Measurements from ENCODE around the gene KIF13A.
"Not testable (repeated sequence)": the region's sequence is repeated elsewhere in the genome, so short reads cannot be mapped to it uniquely, and the experiment has no call there.

DNA sequence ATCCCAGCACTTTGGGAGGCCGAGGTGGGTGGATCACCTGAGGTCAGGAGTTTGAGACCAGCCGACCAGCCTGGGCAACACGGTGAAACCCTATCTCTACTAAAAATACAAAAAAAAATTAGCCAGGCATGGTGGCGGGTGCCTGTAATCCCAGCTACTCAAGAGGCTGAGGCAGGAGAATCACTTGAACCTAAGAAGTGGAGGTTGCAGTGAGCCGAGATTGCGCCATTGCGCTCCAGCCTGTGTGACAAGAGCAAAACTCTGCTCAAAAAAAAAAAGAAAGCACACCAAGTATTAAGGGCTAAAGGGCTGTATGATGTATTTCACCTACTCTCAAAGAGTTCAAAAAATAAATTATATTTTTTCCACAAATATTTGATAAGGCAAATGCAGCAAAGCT, 39.9 kb downstream of the KIF13A start:
- not testable (repeated sequence) for TF ChIP-seq CTCF, POLR2A (IDR thresholded peaks at IDR 0.05)
